ENCODE measurements around the gene PDE4D. TPM values are rescaled to one million over a fixed set of nuclear protein-coding genes. Genes with fewer than 3 reads are reported as not detected.

Gene PDE4D
- total and polyA plus RNA-seq, 2 of the 4 experiments (the other 2 are of a cell fraction): 1.4 to 7.9 TPM

DNA sequence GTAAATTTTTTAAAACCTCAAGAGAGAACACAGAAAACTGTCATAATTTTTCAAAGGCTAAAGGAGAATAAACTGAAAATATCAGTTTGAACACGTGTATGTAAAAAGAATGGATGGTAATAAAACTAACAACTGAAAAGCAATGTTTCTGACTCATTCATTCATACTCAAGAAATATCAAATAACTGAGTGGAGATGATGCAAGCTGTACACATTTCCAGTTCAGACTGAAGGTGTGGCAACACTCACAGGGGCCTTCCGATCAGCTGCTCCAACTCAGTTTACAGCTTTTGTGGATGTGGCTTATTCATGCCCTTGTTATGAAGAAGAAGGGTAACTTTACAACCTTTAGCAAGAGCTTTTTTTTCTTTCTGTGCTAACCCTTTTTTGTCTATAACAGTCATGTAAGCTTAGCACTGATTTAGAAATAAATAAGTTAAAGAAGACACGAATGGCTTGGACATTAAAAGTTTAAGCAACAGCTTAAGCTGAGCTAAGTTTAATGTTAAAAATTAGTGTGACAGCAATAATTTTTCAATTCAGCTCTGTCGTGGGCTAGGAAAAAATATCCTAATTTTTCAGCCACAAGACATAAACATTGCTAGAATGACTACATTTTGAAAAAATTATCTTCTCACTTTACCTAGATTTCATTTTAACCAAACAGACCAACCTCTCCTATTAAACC, 857.1 kb downstream of the PDE4D start:
- intact Hi-C loops (cut with micrococcal nuclease) (loop anchor here (5.0 kb wide), 3 partner anchors 46 to 331 kb away; no protein-coding TSS in a partner anchor), in situ Hi-C loops (cut with MboI; ENCODE audit: low sequenced_read_pairs) (no loop called here), dilution Hi-C loops (cut with HindIII; ENCODE audit: low sequenced_read_pairs, unreplicated experiment) (no loop called here)
- ChIA-PET CTCF (interaction anchor here (1.2 kb wide), 1 partner anchor 139 kb away, joined by 3 read pairs; no protein-coding TSS in a partner anchor), POLR2A (ENCODE audit: unreplicated experiment) (interaction anchor here (0.6 kb wide), 1 partner anchor 90 kb away, joined by 3 read pairs; no protein-coding TSS in a partner anchor)
- Histone ChIP-seq H3K9me3 (ENCODE audit: control insufficient read depth, insufficient read depth, low read length) (no peaks in the 10 kb centered on the region), H4K20me1 (ENCODE audit: insufficient read depth, low read length) (no peaks in the 10 kb centered on the region; the same call in 1 of the 2 replicates), H3K4me2 (ENCODE audit: low read depth, low read length) (peak overlapping the region; percentile 94), H3K9ac (ENCODE audit: low read depth, low read length) (peak overlapping the region; percentile 100), H3K36me3 (ENCODE audit: control insufficient read depth, insufficient read depth, low read length) (no peaks in the 10 kb centered on the region; the same call in 1 of the 2 replicates), H3K14ac (replicated peaks; ENCODE audit: low read depth, low read length) (no peak overlapping the region), H2AFZ (replicated peaks; ENCODE audit: low read length, poor library complexity) (no peak overlapping the region), H3K23ac (ENCODE audit: low read depth, low read length) (no peak overlapping the region), H4K91ac (ENCODE audit: insufficient read depth, low read depth, low read length) (no peak overlapping the region), H3K79me1 (ENCODE audit: low read depth in 1 of 2, low read length in 2 of 2) (peaks cover 7 to 33% of the 10 kb centered on the region in 2 experiments), H3K4me1 (ENCODE audit: control insufficient read depth, insufficient read depth, low read length) (peaks cover 2% of the 10 kb centered on the region), H3K27ac (ENCODE audit: insufficient read depth, low read length) (peak overlapping the region; percentile 68; the same call in 1 of the 2 replicates), H3K9me1 (ENCODE audit: insufficient read depth, low read length) (no peaks in the 10 kb centered on the region), H2BK15ac (ENCODE audit: low read depth, low read length) (no peak overlapping the region), H2AK5ac (ENCODE audit: low read depth, low read length) (no peak overlapping the region), H3K27me3 (ENCODE audit: control insufficient read depth, insufficient read depth, low read length) (no peaks in the 10 kb centered on the region), H2BK120ac (ENCODE audit: low read depth, low read length) (0 out of 2 replicates have a peak overlapping the region, but pooled peaks have one; percentile 8), H3K4me3 (ENCODE audit: insufficient read depth, low read depth, low read length) (peak overlapping the region; percentile 99), H4K5ac (ENCODE audit: low read depth, low read length) (no peak overlapping the region), H3K56ac (ENCODE audit: extremely low read depth, insufficient read depth, low read length) (0 out of 2 replicates have a peak overlapping the region, but pooled peaks have one; percentile 1), H2BK5ac (ENCODE audit: low read depth, low read length, poor library complexity, severe bottlenecking) (peak overlapping the region; percentile 91), H3K4ac (ENCODE audit: low read depth, low read length) (no peak overlapping the region), H2AK9ac (replicated peaks; ENCODE audit: low read depth, low read length, poor library complexity) (no peak overlapping the region), H3K18ac (ENCODE audit: low read depth, low read length) (peak overlapping the region; percentile 58; the same call in 1 of the 2 replicates), H2BK20ac (ENCODE audit: low read depth, low read length) (no peak overlapping the region), H4K8ac (ENCODE audit: low read depth in 2 of 2, low read length in 2 of 2) (no peak overlapping the region)
- BruUV-seq (replicated peaks): no TSS peak
- no CpG with 5 or more reads among the region's 4 CpGs for WGBS, 2 experiments (ENCODE audit: extremely low coverage in 2 of 2, insufficient read length in 1 of 2)
- ATAC-seq (ENCODE audit: low read depth): peak; percentile 27
- DNase-seq: peak; percentile 99
- TF ChIP-seq CTCF (conservative IDR thresholded peaks at IDR 0.05; ENCODE audit: low read depth, low read length) (no peak), NFE2L2 (IDR thresholded peaks at IDR 0.05; ENCODE audit: low read depth, low read length) (no peak), POLR2A (IDR thresholded peaks at IDR 0.05; ENCODE audit: low read depth, low read length) (peak; percentile 65; the same call in 1 of the 2 replicates), CHD1 (IDR thresholded peaks at IDR 0.05; ENCODE audit: low read depth, low read length) (no peak), BHLHE40 (IDR thresholded peaks at IDR 0.05; ENCODE audit: low read depth, low read length) (peak; percentile 75), RAD21 (IDR thresholded peaks at IDR 0.05; ENCODE audit: low read length) (peak; percentile 5; the same call in 1 of the 2 replicates), MXI1 (IDR thresholded peaks at IDR 0.05; ENCODE audit: borderline replicate concordance, low read depth, low read length) (peak; percentile 74; the same call in 1 of the 2 replicates), MAZ (IDR thresholded peaks at IDR 0.05; ENCODE audit: borderline replicate concordance, low read depth, low read length) (peak; percentile 32; the same call in 1 of the 2 replicates), CEBPB (IDR thresholded peaks at IDR 0.05; ENCODE audit: low read depth, low read length) (peak; percentile 100), RFX5 (IDR thresholded peaks at IDR 0.05; ENCODE audit: low read depth, low read length) (no peak), SMC3 (IDR thresholded peaks at IDR 0.05; ENCODE audit: low read depth, low read length) (no peak), ELK1 (IDR thresholded peaks at IDR 0.05; ENCODE audit: borderline replicate concordance, low read depth, low read length) (no peak), RCOR1 (IDR thresholded peaks at IDR 0.05; ENCODE audit: insufficient replicate concordance, low read length) (no peak), MAFK (IDR thresholded peaks at IDR 0.05; ENCODE audit: low read depth, low read length) (0 out of 2 replicates have a peak, but pooled peaks have one; percentile 36)

Measured in IMR-90 (cell line).